HG03354 (cell line): Measurements from ENCODE around the gene CD163.
"Not testable (repeated sequence)": the region's sequence is repeated elsewhere in the genome, so short reads cannot be mapped to it uniquely, and the experiment has no call there.

Experiments
- ATAC-seq: cut with Tn5 transposase; IDR thresholded peaks from one replicate; pipeline ENCODE4 v1.9.1; 2021; ENCODE audit warnings: mild to moderate bottlenecking; ENCODE audit not compliant: unreplicated experiment, poor library complexity, severe bottlenecking

The CD163 gene

GRCh38 chr12:7459973-7460372 lies 43.6 kb downstream of the CD163 start:
- no peak for ATAC-seq

- ATAC-seq, result no peak
These were observed 51.8 kb downstream of the CD163 start for GRCh38 chr12:7451756-7452155.

- no peak for ATAC-seq
These were observed 52.9 kb downstream of the CD163 start for GRCh38 chr12:7450667-7451066.

GRCh38 chr12:7448099-7448498 lies 55.5 kb downstream of the CD163 start:
- no peak for ATAC-seq

GRCh38 chr12:7444537-7444936 lies 59.0 kb downstream of the CD163 start:
- ATAC-seq, result no peak

GRCh38 chr12:7444076-7444475 lies 59.5 kb downstream of the CD163 start, which contains the start of gene CD163L1:
Gene CD163L1, minus strand, starts transcription at chr12:7444153. Its CDS starts 26 bp downstream, at chr12:7444127.
- no peak for ATAC-seq

GRCh38 chr12:7441216-7441615 lies 62.4 kb downstream of the CD163 start:
- no peak for ATAC-seq

GRCh38 chr12:7439579-7440505 lies 63.7 kb downstream of the CD163 start:
- no peak for ATAC-seq

- not testable (repeated sequence) for ATAC-seq
These were observed 65.1 kb downstream of the CD163 start for GRCh38 chr12:7438291-7438995.

- not testable (repeated sequence) for ATAC-seq
These were observed 66.1 kb downstream of the CD163 start for GRCh38 chr12:7437494-7437893.

GRCh38 chr12:7434670-7435069 lies 68.9 kb downstream of the CD163 start:
- no peak for ATAC-seq

- ATAC-seq, result no peak
These were observed 70.2 kb downstream of the CD163 start for GRCh38 chr12:7433276-7433822.

- no peak for ATAC-seq
These were observed 71.4 kb downstream of the CD163 start for GRCh38 chr12:7431993-7432685.
